ENCODE measurements around the gene EPHA4. TPM values are rescaled to one million over a fixed set of nuclear protein-coding genes. Genes with fewer than 3 reads are reported as not detected.

Gene EPHA4
- total RNA-seq, 2 experiments from 2014 or later: 0.23 TPM; not detected in 1

- ChIA-PET POLR2A (interaction anchor here (0.7 to 2.7 kb wide), 3 partner anchors 10 to 22 kb away, joined by 3 to 11 read pairs (median 4); no protein-coding TSS in a partner anchor), CTCF (ENCODE audit: unreplicated experiment) (no interaction called here)
- BruUV-seq (replicated peaks): no TSS peak
- Histone ChIP-seq H3K4me2 (ENCODE audit: low read length) (no peak overlapping the region), H3K9me2 (ENCODE audit: insufficient read depth, low read length) (no peaks in the 10 kb centered on the region), H3K36me3 (ENCODE audit: insufficient read depth, low read length) (no peaks in the 10 kb centered on the region), H4K20me1 (ENCODE audit: insufficient read depth, low read length) (no peaks in the 10 kb centered on the region), H3K79me2 (ENCODE audit: insufficient read depth, low read depth, low read length) (no peaks in the 10 kb centered on the region), H2AFZ (ENCODE audit: low read length) (no peak overlapping the region), H3K4me3 (ENCODE audit: low read depth, low read length, poor library complexity, severe bottlenecking) (no peak overlapping the region), H3K9me3 (ENCODE audit: low read length) (no peaks in the 10 kb centered on the region), H3K4me1 (ENCODE audit: insufficient read depth, low read length, poor library complexity, severe bottlenecking) (peaks cover 14% of the 10 kb centered on the region), H3K27ac (ENCODE audit: low read depth, low read length, poor library complexity, severe bottlenecking) (no peak overlapping the region)
- TF ChIP-seq CTCF (conservative IDR thresholded peaks at IDR 0.05; ENCODE audit: low read length) (no peak), EZH2phosphoT487 (IDR thresholded peaks at IDR 0.05; ENCODE audit: borderline replicate concordance, low read depth, low read length) (no peak)
- DNase-seq (ENCODE audit: low spot score): no peak
- intact Hi-C loops (cut with micrococcal nuclease; ENCODE audit: unreplicated experiment): no loop called here
Measured at GRCh38 chr2:221553333-221553732, 18.8 kb downstream of the EPHA4 start.

- no peak overlapping the region for H3K4me2 ChIP-seq (ENCODE audit: low read length)
- no peak for DNase-seq (ENCODE audit: low spot score)
- no peak overlapping the region for H2AFZ ChIP-seq (ENCODE audit: low read length)
- ChIA-PET POLR2A (no interaction called here), CTCF (ENCODE audit: unreplicated experiment) (no interaction called here)
- H3K36me3 ChIP-seq (ENCODE audit: insufficient read depth, low read length): no peaks in the 10 kb centered on the region
- intact Hi-C loops (cut with micrococcal nuclease; ENCODE audit: unreplicated experiment): no loop called here
- H3K9me2 ChIP-seq (ENCODE audit: insufficient read depth, low read length): no peaks in the 10 kb centered on the region
- no TSS peak for BruUV-seq (replicated peaks)
- H3K27ac ChIP-seq (ENCODE audit: low read depth, low read length, poor library complexity, severe bottlenecking): no peak overlapping the region
- H3K9me3 ChIP-seq (ENCODE audit: low read length): no peaks in the 10 kb centered on the region
- H3K4me1 ChIP-seq (ENCODE audit: insufficient read depth, low read length, poor library complexity, severe bottlenecking): peaks cover 14% of the 10 kb centered on the region
- H3K79me2 ChIP-seq (ENCODE audit: insufficient read depth, low read depth, low read length): no peaks in the 10 kb centered on the region
- H3K4me3 ChIP-seq (ENCODE audit: low read depth, low read length, poor library complexity, severe bottlenecking): no peak overlapping the region
- no peaks in the 10 kb centered on the region for H4K20me1 ChIP-seq (ENCODE audit: insufficient read depth, low read length)
- TF ChIP-seq CTCF (conservative IDR thresholded peaks at IDR 0.05; ENCODE audit: low read length) (no peak), EZH2phosphoT487 (IDR thresholded peaks at IDR 0.05; ENCODE audit: borderline replicate concordance, low read depth, low read length) (no peak)
Measured at GRCh38 chr2:221552291-221552690, 19.8 kb downstream of the EPHA4 start.

GRCh38 chr2:221551864-221552263, 20.2 kb downstream of the EPHA4 start:
- no peak overlapping the region for H2AFZ ChIP-seq (ENCODE audit: low read length)
- H3K27ac ChIP-seq (ENCODE audit: low read depth, low read length, poor library complexity, severe bottlenecking): no peak overlapping the region
- POLR2A ChIA-PET: no interaction called here
- H3K36me3 ChIP-seq (ENCODE audit: insufficient read depth, low read length): no peaks in the 10 kb centered on the region
- CTCF ChIA-PET (ENCODE audit: unreplicated experiment): no interaction called here
- no peak overlapping the region for H3K4me3 ChIP-seq (ENCODE audit: low read depth, low read length, poor library complexity, severe bottlenecking)
- H3K9me3 ChIP-seq (ENCODE audit: low read length): no peaks in the 10 kb centered on the region
- no peak for DNase-seq (ENCODE audit: low spot score)
- H3K79me2 ChIP-seq (ENCODE audit: insufficient read depth, low read depth, low read length): no peaks in the 10 kb centered on the region
- peaks cover 14% of the 10 kb centered on the region for H3K4me1 ChIP-seq (ENCODE audit: insufficient read depth, low read length, poor library complexity, severe bottlenecking)
- no TSS peak for BruUV-seq (replicated peaks)
- H3K9me2 ChIP-seq (ENCODE audit: insufficient read depth, low read length): no peaks in the 10 kb centered on the region
- TF ChIP-seq CTCF (conservative IDR thresholded peaks at IDR 0.05; ENCODE audit: low read length) (no peak), EZH2phosphoT487 (IDR thresholded peaks at IDR 0.05; ENCODE audit: borderline replicate concordance, low read depth, low read length) (no peak)
- H3K4me2 ChIP-seq (ENCODE audit: low read length): no peak overlapping the region
- no peaks in the 10 kb centered on the region for H4K20me1 ChIP-seq (ENCODE audit: insufficient read depth, low read length)
- intact Hi-C loops (cut with micrococcal nuclease; ENCODE audit: unreplicated experiment): no loop called here
